OCI-LY7 (cell line): ENCODE data around the gene CCL27.

ENCODE experiments used
- EZH2phosphoT487 ChIP-seq: fragments of 200-600 bp; sonication (generic); IDR thresholded peaks from 2 replicates; pipeline ENCODE4 v1.6.1; 2018; ENCODE audit warnings: low read depth, borderline replicate concordance, mild to moderate bottlenecking, mixed run types, antibody characterized with exemption, low read length, moderate library complexity, mixed read lengths
- TF ChIP-seq, protein P1 (sequence below): fragments of 200-600 bp; sonication (generic); conservative IDR thresholded peaks from 2 replicates; pipeline ENCODE4 v1.5.1; 2014; ENCODE audit warnings: mild to moderate bottlenecking, antibody characterized with exemption, low read length, moderate library complexity, mixed read lengths

DNA sequence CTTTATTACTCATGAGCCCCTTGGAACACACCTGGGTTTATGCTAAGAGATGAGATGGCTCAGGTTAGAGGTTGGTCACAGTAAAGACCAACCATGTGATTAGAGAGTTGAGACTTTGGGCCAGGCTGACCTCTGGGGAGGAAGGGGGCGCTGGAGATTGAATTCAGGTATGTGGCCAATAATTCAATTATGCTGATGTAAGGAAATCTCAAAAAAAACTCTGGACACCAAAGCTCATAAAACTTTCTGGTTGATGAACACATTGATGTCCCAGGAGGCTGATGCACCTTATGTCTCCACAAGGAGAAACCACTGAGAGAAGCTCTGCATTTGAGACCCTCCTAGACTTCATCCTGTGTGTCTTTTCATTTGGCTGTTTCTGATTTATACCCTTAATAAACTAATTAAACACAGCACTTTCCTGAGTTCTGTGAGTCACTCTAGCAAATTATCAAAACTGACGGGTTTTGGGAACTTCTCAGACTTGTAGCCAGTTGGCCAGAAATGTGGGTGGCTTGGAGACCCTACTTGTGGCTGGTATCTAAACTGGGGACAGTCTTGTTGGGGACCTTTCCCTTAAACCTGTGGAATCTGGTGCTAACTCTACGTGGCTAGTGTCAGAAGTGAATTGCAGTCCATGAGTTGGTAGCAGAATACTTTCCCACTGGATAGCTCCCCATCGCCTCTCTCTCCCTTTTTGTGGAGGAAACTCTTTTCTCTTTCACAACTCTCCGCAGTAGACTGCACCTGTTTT is 7.5 kb upstream of the CCL27 start:
- TF ChIP-seq, protein P1, sequence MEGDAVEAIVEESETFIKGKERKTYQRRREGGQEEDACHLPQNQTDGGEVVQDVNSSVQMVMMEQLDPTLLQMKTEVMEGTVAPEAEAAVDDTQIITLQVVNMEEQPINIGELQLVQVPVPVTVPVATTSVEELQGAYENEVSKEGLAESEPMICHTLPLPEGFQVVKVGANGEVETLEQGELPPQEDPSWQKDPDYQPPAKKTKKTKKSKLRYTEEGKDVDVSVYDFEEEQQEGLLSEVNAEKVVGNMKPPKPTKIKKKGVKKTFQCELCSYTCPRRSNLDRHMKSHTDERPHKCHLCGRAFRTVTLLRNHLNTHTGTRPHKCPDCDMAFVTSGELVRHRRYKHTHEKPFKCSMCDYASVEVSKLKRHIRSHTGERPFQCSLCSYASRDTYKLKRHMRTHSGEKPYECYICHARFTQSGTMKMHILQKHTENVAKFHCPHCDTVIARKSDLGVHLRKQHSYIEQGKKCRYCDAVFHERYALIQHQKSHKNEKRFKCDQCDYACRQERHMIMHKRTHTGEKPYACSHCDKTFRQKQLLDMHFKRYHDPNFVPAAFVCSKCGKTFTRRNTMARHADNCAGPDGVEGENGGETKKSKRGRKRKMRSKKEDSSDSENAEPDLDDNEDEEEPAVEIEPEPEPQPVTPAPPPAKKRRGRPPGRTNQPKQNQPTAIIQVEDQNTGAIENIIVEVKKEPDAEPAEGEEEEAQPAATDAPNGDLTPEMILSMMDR: no peak
- TF ChIP-seq EZH2phosphoT487: no peak
